Measurements from ENCODE around the gene LRP6. TPM values are rescaled to one million over a fixed set of nuclear protein-coding genes. Genes with fewer than 3 reads are reported as not detected.

Gene LRP6
- total RNA-seq, 1 experiment from 2014 or later: 28.1 TPM

- CTCF ChIA-PET: no interaction called here
- Histone ChIP-seq H3K36me3 (ENCODE audit: control insufficient read depth in 1 of 2, insufficient read depth in 2 of 2, low read length in 2 of 2) (no peaks in the 10 kb centered on the region), H3K27ac (ENCODE audit: low read depth, low read length) (no peak overlapping the region), H4K20me1 (ENCODE audit: insufficient read depth) (peaks cover 4% of the 10 kb centered on the region; the same call in 1 of the 2 replicates), H3K9me3 (ENCODE audit: control insufficient read depth in 1 of 2, insufficient read depth in 1 of 2, low read depth in 1 of 2, low read length in 2 of 2) (no peaks in the 10 kb centered on the region), H3K9me2 (ENCODE audit: insufficient read depth) (no peaks in the 10 kb centered on the region), H3K79me2 (ENCODE audit: insufficient read depth, low read length) (peaks cover 65% of the 10 kb centered on the region), H2AFZ (ENCODE audit: low read depth, low read length, poor library complexity, severe bottlenecking) (no peak overlapping the region), H3K9ac (ENCODE audit: low read length) (no peak overlapping the region), H3K4me3 (replicated peaks in 1 of 2; ENCODE audit: low read depth in 1 of 2, low read length in 2 of 2) (no peak overlapping the region), H3K27me3 (ENCODE audit: insufficient read depth, low read length) (no peaks in the 10 kb centered on the region), H3K4me1 (ENCODE audit: control insufficient read depth in 1 of 2, insufficient read depth in 2 of 2, low read length in 2 of 2) (no peaks in the 10 kb centered on the region), H3K4me2 (ENCODE audit: low read length) (no peak overlapping the region)
- TF ChIP-seq TCF7L2 (IDR thresholded peaks at IDR 0.05; ENCODE audit: borderline replicate concordance, extremely low read depth, insufficient read depth, insufficient read length) (no peak), ATF3 (IDR thresholded peaks at IDR 0.05) (no peak), CEBPB (IDR thresholded peaks at IDR 0.05; ENCODE audit: low read depth) (no peak), ZNF274 (IDR thresholded peaks at IDR 0.05; ENCODE audit: low read depth, low read length) (no peak)
- ATAC-seq (no peak), DNase-seq (ENCODE audit: low read depth, low spot score) (no peak)
- RAD21 ChIA-PET (ENCODE audit: low non-redundant PET in 1 of 2, low total read pairs in 2 of 2, uncharacterized antibody in 2 of 2, unreplicated experiment in 2 of 2): no interaction called here
- intact Hi-C loops (cut with micrococcal nuclease): no loop called here
- POLR2A ChIA-PET: no interaction called here
- no TSS peak for BruUV-seq (replicated peaks)
These were observed 22.5 kb downstream of the LRP6 start for GRCh38 chr12:12244341-12244740.

GRCh38 chr12:12240662-12241340 lies 26.0 kb downstream of the LRP6 start:
- Histone ChIP-seq H4K20me1 (ENCODE audit: insufficient read depth) (no peaks in the 10 kb centered on the region; the same call in 1 of the 2 replicates), H3K27me3 (ENCODE audit: insufficient read depth, low read length) (no peaks in the 10 kb centered on the region), H3K4me3 (replicated peaks in 1 of 2; ENCODE audit: low read depth in 1 of 2, low read length in 2 of 2) (no peak overlapping the region), H2AFZ (ENCODE audit: low read depth, low read length, poor library complexity, severe bottlenecking) (no peak overlapping the region), H3K9me2 (ENCODE audit: insufficient read depth) (no peaks in the 10 kb centered on the region), H3K4me1 (ENCODE audit: control insufficient read depth in 1 of 2, insufficient read depth in 2 of 2, low read length in 2 of 2) (no peaks in the 10 kb centered on the region), H3K9me3 (ENCODE audit: control insufficient read depth in 1 of 2, insufficient read depth in 1 of 2, low read depth in 1 of 2, low read length in 2 of 2) (no peaks in the 10 kb centered on the region), H3K4me2 (ENCODE audit: low read length) (no peak overlapping the region), H3K27ac (ENCODE audit: low read depth, low read length) (no peak overlapping the region), H3K9ac (ENCODE audit: low read length) (no peak overlapping the region), H3K36me3 (ENCODE audit: control insufficient read depth in 1 of 2, insufficient read depth in 2 of 2, low read length in 2 of 2) (no peaks in the 10 kb centered on the region), H3K79me2 (ENCODE audit: insufficient read depth, low read length) (peaks cover 86% of the 10 kb centered on the region)
- BruUV-seq (replicated peaks): no TSS peak
- no peak for DNase-seq (ENCODE audit: low read depth, low spot score)
- ChIA-PET CTCF (no interaction called here), POLR2A (no interaction called here), RAD21 (ENCODE audit: low non-redundant PET in 1 of 2, low total read pairs in 2 of 2, uncharacterized antibody in 2 of 2, unreplicated experiment in 2 of 2) (no interaction called here)
- ATAC-seq: no peak
- intact Hi-C loops (cut with micrococcal nuclease): no loop called here
- no peak for TF ChIP-seq RAD21 (IDR thresholded peaks at IDR 0.05; ENCODE audit: low read depth)

All from HCT116 (cell line).